Stimulated activated CD4-positive, alpha-beta T cell treated with anti-CD3 and anti-CD28 coated beads, Interleukin-12 subunit alpha, Interleukin-12 subunit beta, amount 100 ng/mL, for 24 hours (primary cell): ENCODE measurements around the gene PEX14.

Experiments used
- DNase-seq, 2 experiments: peaks; one replicate each; pipeline ENCODE4 v3.0.0-alpha.2; 2020; ENCODE audit warnings: low read depth in 2 of 2

PEX14 gene

GRCh38 chr1:10646347-10646861 is 171.7 kb downstream of the PEX14 start:
- no peak for DNase-seq

DNA sequence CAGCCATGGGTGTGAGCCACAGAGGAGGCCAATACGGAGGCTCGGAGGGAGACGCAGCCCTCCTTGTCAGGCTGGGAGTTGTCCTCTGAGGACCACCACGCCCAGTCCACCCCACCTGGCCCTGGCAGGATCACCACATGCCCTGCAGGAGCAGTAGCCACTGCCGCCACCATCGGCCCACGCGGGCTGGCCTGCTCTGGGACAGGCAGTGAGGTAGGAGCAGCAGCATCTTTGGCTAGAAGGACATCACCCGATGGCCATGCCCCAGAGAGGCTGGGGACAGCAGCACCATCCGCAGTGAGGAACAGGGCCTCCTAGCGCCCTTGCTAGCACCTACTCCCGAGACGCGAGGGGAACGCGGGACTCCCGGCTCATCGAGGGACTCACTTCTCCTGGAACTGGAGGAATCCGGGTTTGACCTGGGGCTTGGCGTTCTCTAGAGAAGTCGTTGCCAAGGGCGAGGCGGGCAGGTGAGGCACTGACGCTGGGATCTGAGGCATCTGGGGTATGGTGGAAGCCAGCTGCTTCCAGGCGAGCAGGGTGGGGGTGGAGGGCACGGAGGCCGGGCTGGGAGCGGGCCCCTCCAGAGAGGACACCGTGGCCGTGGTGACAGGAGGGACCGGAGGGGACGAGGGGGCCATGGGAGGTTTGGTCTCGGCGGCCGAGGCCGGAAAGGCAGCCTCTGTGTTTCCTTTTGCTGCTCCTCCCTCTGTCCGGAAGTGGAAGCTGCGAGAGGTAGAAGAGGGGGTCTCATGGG is 172.8 kb downstream of the PEX14 start:
- DNase-seq: no peak

DNA sequence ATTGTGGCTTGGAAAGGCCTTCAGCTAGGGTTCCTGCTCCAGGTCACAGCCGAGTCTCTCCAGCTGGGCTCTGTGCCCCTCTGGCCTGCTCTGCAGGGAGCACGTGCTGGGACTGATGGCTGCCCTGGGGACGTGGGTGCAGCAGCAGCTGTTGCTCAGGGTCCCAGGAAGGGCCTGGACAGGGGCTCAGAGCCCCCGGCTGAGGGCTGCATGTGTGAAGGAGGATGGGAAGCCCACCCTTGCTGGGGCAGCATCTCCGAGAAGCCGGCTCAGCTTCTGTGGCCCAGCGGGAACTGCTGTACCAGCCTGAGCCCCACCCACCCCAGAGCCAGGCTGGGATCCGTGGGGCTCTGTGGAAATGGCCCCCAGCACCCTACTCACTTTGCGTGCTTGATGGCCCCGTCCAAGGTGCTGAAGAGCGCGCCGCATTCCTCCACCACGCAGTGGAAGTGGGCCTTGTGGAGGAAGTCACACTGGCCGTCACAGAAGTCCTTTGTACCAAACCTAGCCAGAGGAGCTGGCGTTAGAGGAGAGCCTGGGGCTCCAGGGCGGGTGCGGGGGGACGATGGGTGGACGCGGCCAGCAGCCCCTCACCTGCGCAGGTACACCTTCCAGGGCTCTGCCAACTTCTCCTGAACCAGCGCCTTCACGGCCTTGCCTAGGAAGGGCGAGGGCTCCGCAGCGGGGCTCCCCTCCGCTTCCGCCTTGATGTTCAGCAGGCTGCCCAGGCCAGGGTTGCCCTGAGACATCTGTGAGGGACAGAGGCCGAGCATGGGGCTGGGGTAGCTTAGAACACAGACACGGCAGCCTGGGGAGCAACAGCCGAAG is 174.2 kb downstream of the PEX14 start:
- no peak for DNase-seq

DNA sequence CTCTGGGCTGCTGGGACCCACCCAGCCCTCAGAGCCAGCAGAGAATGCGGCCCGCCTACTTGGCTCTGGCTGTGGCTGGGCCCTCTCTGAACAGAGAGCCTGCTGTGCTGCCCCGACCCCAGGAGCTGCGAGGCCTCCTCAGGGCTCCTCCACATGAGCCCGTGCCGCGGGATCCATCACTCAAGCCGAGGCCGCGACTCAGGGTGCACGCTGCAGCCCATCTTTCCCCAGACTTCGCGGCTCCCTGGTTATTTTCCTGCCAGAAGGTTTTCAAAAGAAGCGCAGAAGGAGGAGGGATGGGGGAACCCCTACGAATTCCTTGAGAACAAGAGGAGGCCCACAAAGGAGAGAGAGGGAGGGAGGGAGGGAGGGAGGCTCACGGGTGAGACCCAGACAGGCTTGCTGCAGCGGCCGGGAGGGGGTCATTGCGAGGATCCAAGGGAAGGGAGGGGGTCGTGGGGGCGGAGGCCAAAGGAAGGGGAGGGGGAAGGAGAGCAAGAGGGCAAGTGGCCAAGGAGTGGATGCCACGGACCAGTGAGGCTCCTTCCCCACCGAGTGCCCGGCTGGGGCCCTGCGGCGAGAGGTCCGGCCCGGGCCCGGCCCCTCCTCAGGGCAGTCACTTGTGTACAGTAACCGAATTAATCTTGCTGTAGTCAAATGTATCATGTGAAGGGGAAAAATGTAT is 174.9 kb downstream of the PEX14 start:
- DNase-seq: no peak

DNA sequence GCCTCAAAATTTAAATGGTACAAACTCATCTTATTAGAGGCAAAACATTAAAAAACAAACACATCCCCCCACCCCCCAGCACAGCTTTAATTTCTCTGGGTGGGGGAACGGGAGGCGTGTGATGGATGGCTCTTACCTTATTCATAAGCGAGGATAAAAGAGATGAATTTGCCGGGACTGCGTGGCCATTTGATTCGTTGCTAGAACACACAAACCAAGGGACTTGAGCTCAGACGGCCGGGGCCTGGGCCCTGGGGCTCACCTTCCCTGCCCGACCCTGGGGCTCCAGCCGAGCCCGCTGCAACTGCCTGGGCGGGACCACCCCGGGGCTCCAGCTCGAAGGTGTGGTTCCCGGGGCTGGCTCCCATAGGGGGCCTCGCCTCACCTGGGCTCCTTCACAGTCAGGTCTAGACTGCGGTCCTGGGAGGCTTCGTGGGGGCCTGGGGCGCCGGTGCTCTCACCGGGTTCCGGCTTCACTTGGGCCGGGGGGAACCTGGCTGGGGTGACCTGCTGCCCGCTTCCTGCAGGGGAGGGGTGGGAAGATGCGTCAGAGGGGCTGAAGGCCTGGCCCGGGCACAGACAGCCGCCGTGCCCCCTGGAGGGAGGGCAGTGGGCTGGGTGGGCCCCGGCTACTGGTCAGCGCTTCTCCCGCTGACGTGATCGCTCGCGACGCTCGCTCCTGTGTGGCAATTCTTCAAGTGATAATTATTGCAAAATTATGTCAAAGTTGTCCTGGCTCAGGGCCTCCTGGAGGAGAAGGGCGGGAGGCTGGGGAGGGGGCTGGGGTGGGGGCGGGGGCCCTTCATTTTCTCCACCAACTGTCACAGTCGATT is 176.0 kb downstream of the PEX14 start:
- DNase-seq: no peak

GRCh38 chr1:10651389-10651766 is 176.6 kb downstream of the PEX14 start:
- no peak for DNase-seq

DNA sequence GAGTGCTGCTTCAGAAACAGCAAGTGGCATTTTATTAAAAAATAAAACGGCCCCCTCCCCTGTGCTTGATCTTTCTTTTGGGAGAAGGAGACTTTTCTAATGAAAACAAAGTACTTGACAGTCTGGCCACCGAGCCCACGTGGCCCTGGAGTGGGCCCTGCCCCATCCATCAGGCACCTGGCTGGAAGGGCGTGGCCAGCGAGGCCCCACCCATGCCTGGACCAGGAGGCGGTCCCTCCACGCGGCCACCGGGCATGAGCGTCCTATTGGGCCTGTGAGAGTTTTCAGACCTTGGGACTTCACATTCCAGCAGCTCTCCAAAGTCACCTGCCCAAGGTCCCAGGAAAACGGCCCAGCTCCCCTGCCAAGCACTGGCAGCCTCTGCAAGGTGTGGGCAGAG is 177.0 kb downstream of the PEX14 start:
- no peak for DNase-seq

DNA sequence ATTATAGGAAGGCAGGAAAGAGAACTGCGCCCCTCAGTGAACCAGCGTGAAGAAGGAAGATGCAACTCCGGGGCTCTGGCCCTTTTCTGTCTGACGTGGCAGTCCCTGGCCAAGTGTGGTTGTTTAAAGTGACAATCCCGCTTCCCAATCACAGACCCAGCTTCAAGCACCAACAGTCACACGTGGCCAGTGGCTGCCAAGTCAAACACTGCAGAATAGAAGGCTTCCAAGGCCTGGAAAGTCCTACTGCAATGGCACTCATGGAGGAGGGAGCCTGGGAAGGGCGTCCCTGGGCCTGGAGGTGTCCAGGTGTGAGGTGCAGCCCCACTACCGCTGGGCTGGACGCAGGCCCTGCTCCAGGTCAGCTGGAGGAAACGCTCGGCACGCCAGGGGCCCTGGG is 177.9 kb downstream of the PEX14 start:
- no peak for DNase-seq

DNA sequence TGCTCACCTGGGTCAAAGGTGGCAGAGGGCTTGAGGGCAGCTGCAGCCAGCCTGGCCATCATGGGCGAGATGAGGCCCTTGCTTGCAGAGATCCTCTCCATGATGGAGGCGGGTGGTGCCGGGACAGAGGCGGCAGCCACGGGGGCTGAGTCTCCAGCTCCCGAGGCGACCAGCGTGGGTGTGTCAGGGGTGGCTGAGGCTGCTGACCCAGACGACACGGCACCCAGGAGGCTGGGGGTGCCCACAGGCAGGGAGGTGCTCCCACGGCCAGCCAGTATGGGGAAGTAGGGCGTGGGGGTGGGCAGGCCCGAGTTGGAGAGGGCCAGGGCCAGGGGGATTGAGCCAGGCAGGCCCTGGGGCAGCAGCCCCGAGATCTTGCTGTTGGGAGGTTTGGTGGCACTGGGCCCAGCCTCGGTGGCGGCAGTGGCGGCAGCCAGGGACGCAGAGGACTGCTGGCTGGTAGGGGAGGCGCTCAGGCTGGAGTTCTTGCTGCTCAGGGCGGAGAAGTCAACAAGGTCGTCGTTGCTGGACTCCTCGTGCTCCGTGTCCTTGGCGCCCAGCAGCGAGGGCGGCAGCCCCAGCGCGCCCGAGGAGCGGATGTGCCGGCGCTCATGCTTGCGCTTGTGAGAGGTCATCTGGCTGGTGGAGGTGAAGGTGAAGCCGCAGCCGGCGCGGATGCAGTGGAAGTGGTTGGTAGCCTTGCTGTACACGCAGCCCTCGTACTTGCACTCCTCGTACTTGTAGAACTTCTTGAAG is 178.8 kb downstream of the PEX14 start:
- DNase-seq: no peak

GRCh38 chr1:10655002-10655401 is 180.3 kb downstream of the PEX14 start:
- no peak for DNase-seq

DNA sequence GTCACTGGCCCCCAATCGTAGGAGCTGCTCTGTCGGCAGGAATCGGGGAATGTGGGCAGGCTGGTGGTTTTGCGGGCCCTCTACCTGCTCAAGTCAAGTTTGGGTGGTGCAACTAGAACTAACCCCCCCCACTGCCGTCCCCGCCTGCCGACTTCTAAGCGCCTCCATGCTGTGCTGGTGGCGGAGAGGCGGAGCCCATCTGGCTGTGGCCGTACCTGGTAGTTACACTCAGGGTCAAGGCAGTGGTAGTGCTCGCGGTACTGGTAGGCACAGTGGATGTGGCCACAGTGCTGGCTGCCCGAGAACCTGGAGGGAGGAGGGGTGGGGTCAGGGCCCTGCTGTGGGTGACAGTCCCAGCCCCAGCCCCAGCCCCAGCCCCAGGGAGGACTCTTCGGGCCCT is 181.7 kb downstream of the PEX14 start:
- DNase-seq: no peak

- no peak for DNase-seq
Measured at GRCh38 chr1:10657088-10657847, 182.5 kb downstream of the PEX14 start.

DNA sequence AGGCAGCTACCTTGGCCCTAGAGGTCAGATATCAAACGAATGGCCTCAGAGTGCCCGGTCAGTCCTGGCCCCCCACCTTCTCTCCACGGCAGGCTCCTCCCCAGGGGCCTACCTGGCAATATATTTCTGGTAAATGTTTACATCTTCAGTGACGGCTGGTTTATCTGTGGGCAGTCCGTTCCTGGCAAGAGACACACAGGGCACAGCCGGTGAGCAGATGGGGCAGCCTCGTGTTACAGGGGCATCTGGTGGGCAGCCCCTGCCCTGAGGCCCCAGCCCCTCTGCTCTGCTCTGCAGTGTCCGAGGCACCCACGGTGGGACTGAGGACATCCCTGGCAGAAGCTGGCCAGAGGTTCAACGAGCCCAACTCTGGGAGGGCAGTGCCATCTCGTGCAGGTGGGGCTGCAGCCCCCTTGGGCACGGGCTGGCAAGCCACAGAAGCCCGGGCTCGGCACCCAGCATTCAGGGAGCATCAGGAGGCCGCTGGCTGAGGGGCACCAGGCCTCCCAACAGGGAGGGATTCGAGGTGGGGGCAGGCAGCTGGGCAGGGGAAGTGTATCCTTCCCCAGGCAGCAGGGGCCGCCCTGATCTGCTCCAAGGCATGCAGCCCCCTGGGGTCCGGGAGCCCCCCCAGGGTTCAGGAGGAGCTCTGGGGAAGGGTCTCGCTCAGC is 183.8 kb downstream of the PEX14 start:
- no peak for DNase-seq

DNA sequence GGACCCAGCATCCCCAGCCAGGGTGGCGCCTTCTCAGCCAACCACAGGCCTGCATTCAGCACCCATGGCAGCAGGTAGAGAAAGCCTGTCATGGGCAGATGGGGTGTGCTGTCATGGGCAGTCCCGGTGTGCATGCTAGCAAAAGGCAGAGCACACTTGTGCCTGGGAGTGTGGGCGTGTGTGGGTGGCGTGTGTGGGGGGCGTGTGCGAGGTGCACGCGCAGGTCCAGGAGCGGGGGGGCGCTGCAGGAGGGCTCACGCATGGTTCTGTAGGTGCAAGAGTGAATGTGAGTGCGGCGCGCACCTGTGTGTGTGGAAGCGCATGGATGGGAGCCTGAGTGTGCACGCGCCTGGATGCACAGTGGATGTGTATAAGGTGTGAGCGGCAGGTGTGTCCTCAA is 184.5 kb downstream of the PEX14 start:
- no peak for DNase-seq

GRCh38 chr1:10659646-10660540 is 185.1 kb downstream of the PEX14 start:
- DNase-seq: no peak

DNA sequence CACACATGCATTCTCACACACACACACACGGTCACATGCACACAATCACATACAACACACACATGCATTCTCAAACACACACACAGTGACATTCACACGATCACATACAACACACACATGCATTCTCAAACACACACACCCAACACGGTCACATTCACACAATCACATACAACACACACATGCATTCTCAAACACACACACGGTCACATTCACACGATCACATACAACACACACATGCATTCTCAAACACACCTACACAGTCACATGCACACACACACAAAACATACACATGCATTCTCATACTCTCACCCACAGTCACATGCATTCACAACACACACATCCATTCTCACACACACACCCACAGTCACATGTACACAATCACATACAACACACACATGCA is 186.7 kb downstream of the PEX14 start:
- no peak for DNase-seq

DNA sequence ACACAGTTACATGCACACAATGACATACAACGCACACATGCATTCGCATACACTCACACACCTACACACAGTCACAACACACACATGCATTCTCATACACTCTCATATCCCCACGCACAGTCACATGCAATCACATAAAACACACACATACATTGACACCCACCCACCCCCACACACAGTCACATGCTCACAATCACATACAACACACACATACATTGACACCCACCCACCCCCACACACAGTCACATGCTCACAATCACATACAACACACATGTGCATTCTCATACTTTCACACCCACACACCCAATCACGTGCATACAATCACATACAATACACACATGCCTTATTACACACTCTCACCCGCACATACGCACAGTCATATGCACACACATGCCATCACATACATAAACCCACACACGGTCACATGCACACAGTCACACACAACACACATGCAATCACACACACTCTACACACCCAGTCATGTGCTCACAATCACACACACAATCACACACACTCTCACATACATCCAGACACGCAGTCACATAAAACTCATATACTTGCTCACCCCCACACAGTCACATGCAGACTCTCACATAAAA is 187.4 kb downstream of the PEX14 start:
- no peak for DNase-seq
